Tibial artery (tissue), 4 donors: Measurements from ENCODE around the gene ARPC1A.
A peak's percentile ranks its signal among the peaks of the same experiment; 100 is the strongest.

ENCODE experiments used
- DNase-seq, 2 donors: peaks; one replicate each; pipeline ENCODE4 v3.0.0-alpha.2; 2019
- H3K27ac ChIP-seq, 2 donors: fragments of 200-600 bp; sonication (generic) in 1 of 2; 1 replicate in 1 of 2; 2 replicates in 1 of 2; pipeline ENCODE4 v1.5.1; 2018 to 2019; ENCODE audit warnings: mild to moderate bottlenecking in 1 of 2
- H3K27me3 ChIP-seq, 2 donors: fragments of 200-600 bp; sonication (generic) in 1 of 2; one replicate each; pipeline versions ENCODE4 v1.5.1 to v1.6.0; 2016 to 2019
- H3K36me3 ChIP-seq, 3 donors: fragments of 200-600 bp; sonication (generic) in 2 of 3; one replicate each; pipeline ENCODE4 v1.5.1; 2016 to 2019; ENCODE audit warnings: mild to moderate bottlenecking in 2 of 3
- H3K4me1 ChIP-seq, 4 donors: fragments of 200-600 bp; sonication (generic) in 2 of 4; 1 replicate in 3 of 4; 2 replicates in 1 of 4; pipeline ENCODE4 v1.5.1; 2016 to 2019
- H3K4me3 ChIP-seq, 2 donors: fragments of 200-600 bp; sonication (generic) in 1 of 2; 1 replicate in 1 of 2; 2 replicates in 1 of 2; pipeline ENCODE4 v1.5.1; 2018 to 2019; ENCODE audit warnings: mild to moderate bottlenecking in 2 of 2
- H3K9me3 ChIP-seq, 3 donors: fragments of 200-600 bp; sonication (generic) in 1 of 3; one replicate each; pipeline ENCODE4 v1.5.1; 2016 to 2019
- intact Hi-C: fragments of 100-400 bp; cut with DNase I; formaldehyde crosslinking; loops from one replicate; pipeline ENCODE4 v1.15.0; 2023; ENCODE audit warnings: low total_unique reads
- TF ChIP-seq, protein P1 (sequence below), 2 experiments: fragments of 200-600 bp in 1 of 2; fragments of 450-650 bp in 1 of 2; IDR thresholded peaks; one replicate each; pipeline ENCODE4 v1.5.1; 2017 to 2019; ENCODE audit warnings: antibody characterized with exemption in 2 of 2, mild to moderate bottlenecking in 1 of 2, moderate library complexity in 1 of 2

The ARPC1A gene

DNA sequence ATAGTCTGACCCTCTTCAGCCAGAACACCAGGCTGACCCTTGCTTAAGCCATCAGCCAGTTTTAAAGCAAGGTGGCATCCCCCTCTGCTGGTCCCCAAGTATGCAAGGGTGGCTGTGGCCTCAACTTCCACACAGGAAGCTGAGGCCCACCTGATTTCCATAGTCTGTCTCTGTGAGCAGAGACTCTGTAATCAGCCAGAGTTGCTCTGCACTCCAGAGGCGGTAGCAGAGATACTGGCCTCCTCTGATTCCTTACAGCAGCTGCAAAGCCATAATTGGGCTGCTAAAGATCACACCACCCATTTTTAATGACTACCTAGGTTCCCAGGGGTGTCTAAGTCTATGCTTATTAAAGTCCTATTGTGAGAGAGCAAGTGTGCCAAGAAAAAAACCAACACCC, 80.9 kb downstream of the ARPC1A start:
- H3K4me3 ChIP-seq = no peak overlapping the region
- H3K27ac ChIP-seq = peak overlapping the region in 1 of 2 donors; percentile 97
- H3K36me3 ChIP-seq = peaks cover 31 to 48% (median 40%) of the 10 kb centered on the region in 3 donors
- H3K4me1 ChIP-seq = peaks cover 0 to 53% (median 45%) of the 10 kb centered on the region in 4 donors
- DNase-seq = no peak
- intact Hi-C loops = no loop called here
- TF ChIP-seq, protein P1, sequence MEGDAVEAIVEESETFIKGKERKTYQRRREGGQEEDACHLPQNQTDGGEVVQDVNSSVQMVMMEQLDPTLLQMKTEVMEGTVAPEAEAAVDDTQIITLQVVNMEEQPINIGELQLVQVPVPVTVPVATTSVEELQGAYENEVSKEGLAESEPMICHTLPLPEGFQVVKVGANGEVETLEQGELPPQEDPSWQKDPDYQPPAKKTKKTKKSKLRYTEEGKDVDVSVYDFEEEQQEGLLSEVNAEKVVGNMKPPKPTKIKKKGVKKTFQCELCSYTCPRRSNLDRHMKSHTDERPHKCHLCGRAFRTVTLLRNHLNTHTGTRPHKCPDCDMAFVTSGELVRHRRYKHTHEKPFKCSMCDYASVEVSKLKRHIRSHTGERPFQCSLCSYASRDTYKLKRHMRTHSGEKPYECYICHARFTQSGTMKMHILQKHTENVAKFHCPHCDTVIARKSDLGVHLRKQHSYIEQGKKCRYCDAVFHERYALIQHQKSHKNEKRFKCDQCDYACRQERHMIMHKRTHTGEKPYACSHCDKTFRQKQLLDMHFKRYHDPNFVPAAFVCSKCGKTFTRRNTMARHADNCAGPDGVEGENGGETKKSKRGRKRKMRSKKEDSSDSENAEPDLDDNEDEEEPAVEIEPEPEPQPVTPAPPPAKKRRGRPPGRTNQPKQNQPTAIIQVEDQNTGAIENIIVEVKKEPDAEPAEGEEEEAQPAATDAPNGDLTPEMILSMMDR (IDR thresholded peaks at IDR 0.05) = no peak
- H3K27me3 ChIP-seq = no peaks in the 10 kb centered on the region
- H3K9me3 ChIP-seq = no peaks in the 10 kb centered on the region

DNA sequence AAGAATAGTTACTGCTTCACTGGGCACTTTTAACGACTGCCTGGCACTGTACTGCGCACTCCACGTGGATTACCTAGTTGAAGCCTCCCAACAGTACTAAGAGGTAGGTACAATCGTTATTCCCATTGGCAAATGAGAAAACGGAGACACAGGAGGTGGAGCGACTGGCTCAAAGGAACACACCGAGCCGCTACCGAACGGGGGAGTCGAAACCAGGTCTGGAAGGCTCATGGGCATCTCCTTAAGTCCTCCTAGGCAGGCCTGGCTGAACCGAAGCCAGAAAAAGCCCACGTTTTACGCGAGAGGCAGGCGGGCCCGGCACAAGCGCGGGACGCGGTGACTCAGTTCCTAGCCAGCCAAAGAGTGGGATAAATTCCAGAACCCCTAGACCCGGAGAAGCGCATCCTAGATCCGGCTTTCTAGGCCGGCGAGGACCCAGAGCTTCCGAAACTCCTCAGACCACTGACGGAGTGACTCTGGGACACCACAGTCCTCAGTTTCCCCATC, 82.2 kb downstream of the ARPC1A start:
- Histone ChIP-seq H3K4me1 (peaks cover 0 to 53% (median 45%) of the 10 kb centered on the region in 4 donors), H3K27ac (peak overlapping the region; percentile 93 to 97), H3K4me3 (peak overlapping the region; percentile 94 to 98), H3K36me3 (peaks cover 40 to 48% (median 43%) of the 10 kb centered on the region in 3 donors), H3K27me3 (no peaks in the 10 kb centered on the region), H3K9me3 (no peaks in the 10 kb centered on the region)
- TF ChIP-seq, protein P1 (IDR thresholded peaks at IDR 0.05) = no peak
- DNase-seq = peak; percentile 71 to 89
- intact Hi-C loops = no loop called here

DNA sequence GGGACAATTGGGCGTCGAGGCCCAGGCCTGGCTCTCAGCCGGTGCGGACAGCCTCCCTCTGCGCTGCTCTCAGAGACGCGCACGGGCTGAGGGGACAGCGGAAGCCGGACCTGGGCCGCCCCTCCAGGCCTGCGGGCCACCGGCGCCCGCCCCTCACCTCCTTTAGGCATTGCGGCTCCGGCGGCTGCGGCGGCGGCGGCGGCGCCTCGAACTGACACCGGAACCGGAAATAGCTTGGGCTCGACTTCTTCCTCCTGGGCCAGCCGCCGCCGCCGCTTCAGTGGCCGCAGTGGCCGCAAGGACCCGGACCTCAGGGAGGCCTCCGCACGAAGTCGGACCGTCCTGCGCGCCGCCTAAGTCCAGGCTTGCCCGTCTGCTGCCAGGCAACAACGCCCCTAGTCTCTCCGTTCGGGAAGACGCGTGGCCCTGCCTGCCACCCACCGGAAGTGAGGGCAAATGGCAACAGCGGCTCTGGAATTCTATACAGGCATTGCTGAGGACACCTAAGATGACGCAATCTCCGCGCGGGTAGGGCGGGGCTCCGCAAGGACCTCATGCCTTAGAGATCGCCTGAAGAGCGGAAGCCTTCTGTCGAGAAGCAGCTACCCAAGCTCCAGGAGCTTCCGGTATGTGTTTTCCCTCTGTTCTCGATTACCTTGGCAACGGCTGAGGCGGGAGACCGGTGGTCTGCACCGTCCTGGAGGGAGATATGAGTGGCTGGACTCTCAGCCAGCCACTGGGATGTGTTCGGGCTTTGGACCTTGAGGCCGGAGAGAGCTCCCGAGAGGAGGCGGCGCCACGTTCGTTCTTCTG, 82.9 kb downstream of the ARPC1A start, which contains the start of the genes BUD31 and PDAP1:
BUD31 (plus strand) TSS at position 591 of the 813 bp plus-strand sequence. CDS start 2,124 bp downstream, outside the sequence.
PDAP1 (minus strand) TSS at position 219 of the 813 bp plus-strand sequence; CDS start at position 170, 49 bp downstream.
- Histone ChIP-seq H3K27me3 (no peaks in the 10 kb centered on the region), H3K4me3 (peak within 1 kb of the TSS; percentile 94 to 98), H3K27ac (peak within 1 kb of the TSS; percentile 93 to 97), H3K36me3 (peaks cover 38 to 48% (median 44%) of the 10 kb centered on the region in 3 donors), H3K4me1 (peaks cover 0 to 53% (median 45%) of the 10 kb centered on the region in 4 donors), H3K9me3 (no peaks in the 10 kb centered on the region)
- intact Hi-C loops = no loop called here
- DNase-seq = peak; percentile 91 to 96
- TF ChIP-seq, protein P1 (IDR thresholded peaks at IDR 0.05) = peak in 1 of 2 experiments; percentile 43

DNA sequence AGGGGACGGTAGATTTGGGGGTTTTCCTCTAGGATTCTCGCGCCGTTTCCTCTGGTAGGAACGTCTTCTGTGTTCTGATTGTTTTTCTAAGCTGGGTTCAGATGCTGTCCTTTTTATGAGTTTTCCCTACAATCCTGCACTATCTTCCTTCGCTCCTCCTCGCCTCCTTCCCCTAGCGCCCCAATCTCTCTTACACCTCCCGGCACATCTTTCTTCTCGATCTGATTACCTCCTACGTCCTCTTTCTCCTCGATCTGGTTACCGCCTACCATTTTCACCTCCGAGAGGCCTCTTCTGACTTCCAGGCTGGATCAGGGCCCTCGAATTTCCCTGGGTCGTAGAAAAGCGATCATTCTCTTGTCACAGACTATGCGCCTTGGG, 83.5 kb downstream of the ARPC1A start:
- Histone ChIP-seq H3K27me3 (no peaks in the 10 kb centered on the region), H3K4me1 (peaks cover 0 to 51% (median 43%) of the 10 kb centered on the region in 4 donors), H3K36me3 (peaks cover 34 to 48% (median 44%) of the 10 kb centered on the region in 3 donors), H3K9me3 (no peaks in the 10 kb centered on the region), H3K27ac (peak overlapping the region; percentile 93 to 97), H3K4me3 (peak overlapping the region; percentile 94 to 98)
- TF ChIP-seq, protein P1 (IDR thresholded peaks at IDR 0.05) = no peak
- no peak for DNase-seq
- intact Hi-C loops = no loop called here

DNA sequence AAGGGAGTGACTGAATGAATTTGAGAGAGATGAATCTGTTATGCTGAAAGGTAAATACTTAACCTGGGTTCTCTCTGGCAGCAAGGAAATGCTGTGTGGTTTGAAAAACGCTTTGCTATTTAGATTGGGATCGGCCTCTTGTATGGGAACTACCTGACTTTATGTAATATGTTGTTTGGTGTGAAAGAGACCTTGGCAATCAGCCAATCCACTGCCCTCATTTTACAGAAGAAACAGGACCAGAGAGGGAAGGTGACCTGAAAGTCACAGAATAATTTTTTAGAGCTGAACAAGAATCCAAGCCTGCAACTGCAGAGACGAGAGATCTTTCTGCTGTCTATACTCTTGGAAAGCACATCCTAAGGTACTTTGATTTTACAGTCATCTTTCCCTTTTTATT, 84.1 kb downstream of the ARPC1A start:
- H3K4me3 ChIP-seq = peak overlapping the region; percentile 94 to 98
- intact Hi-C loops = loop anchor here (10.0 kb wide), 1 partner anchor 375 kb away; no protein-coding TSS in a partner anchor

More for the DNA sequence above, 84.1 kb downstream of the ARPC1A start:
- Histone ChIP-seq H3K27me3 (no peaks in the 10 kb centered on the region), H3K36me3 (peaks cover 35 to 46% (median 45%) of the 10 kb centered on the region in 3 donors), H3K4me1 (peaks cover 0 to 45% (median 38%) of the 10 kb centered on the region in 4 donors), H3K9me3 (no peaks in the 10 kb centered on the region), H3K27ac (peak overlapping the region; percentile 93 to 97)
- TF ChIP-seq, protein P1 (IDR thresholded peaks at IDR 0.05) = no peak
- DNase-seq = no peak
